Measurements from ENCODE around the gene UBE4B. TPM values are rescaled to one million over a fixed set of nuclear protein-coding genes. Genes with fewer than 3 reads are reported as not detected.

UBE4B gene
- total and polyA plus RNA-seq, 10 of the 15 experiments (the other 5 are each of a cell fraction or from before 2014, with no cell fraction given): 2.9 to 32.6 (median 20.7) TPM

- no peak for TF ChIP-seq MYC (IDR thresholded peaks at IDR 0.05; ENCODE audit: insufficient read depth, insufficient read length, insufficient replicate concordance, low read length, severe bottlenecking)
- TF ChIP-seq ZBTB4 (CRISPR knock-in tag; IDR thresholded peaks at IDR 0.05): no peak
- TF ChIP-seq GATAD2B (conservative IDR thresholded peaks at IDR 0.05; ENCODE audit: low read depth): no peak
- TF ChIP-seq, protein P1, sequence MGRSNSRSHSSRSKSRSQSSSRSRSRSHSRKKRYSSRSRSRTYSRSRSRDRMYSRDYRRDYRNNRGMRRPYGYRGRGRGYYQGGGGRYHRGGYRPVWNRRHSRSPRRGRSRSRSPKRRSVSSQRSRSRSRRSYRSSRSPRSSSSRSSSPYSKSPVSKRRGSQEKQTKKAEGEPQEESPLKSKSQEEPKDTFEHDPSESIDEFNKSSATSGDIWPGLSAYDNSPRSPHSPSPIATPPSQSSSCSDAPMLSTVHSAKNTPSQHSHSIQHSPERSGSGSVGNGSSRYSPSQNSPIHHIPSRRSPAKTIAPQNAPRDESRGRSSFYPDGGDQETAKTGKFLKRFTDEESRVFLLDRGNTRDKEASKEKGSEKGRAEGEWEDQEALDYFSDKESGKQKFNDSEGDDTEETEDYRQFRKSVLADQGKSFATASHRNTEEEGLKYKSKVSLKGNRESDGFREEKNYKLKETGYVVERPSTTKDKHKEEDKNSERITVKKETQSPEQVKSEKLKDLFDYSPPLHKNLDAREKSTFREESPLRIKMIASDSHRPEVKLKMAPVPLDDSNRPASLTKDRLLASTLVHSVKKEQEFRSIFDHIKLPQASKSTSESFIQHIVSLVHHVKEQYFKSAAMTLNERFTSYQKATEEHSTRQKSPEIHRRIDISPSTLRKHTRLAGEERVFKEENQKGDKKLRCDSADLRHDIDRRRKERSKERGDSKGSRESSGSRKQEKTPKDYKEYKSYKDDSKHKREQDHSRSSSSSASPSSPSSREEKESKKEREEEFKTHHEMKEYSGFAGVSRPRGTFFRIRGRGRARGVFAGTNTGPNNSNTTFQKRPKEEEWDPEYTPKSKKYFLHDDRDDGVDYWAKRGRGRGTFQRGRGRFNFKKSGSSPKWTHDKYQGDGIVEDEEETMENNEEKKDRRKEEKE (IDR thresholded peaks at IDR 0.05): no peak
- TF ChIP-seq, protein P2, sequence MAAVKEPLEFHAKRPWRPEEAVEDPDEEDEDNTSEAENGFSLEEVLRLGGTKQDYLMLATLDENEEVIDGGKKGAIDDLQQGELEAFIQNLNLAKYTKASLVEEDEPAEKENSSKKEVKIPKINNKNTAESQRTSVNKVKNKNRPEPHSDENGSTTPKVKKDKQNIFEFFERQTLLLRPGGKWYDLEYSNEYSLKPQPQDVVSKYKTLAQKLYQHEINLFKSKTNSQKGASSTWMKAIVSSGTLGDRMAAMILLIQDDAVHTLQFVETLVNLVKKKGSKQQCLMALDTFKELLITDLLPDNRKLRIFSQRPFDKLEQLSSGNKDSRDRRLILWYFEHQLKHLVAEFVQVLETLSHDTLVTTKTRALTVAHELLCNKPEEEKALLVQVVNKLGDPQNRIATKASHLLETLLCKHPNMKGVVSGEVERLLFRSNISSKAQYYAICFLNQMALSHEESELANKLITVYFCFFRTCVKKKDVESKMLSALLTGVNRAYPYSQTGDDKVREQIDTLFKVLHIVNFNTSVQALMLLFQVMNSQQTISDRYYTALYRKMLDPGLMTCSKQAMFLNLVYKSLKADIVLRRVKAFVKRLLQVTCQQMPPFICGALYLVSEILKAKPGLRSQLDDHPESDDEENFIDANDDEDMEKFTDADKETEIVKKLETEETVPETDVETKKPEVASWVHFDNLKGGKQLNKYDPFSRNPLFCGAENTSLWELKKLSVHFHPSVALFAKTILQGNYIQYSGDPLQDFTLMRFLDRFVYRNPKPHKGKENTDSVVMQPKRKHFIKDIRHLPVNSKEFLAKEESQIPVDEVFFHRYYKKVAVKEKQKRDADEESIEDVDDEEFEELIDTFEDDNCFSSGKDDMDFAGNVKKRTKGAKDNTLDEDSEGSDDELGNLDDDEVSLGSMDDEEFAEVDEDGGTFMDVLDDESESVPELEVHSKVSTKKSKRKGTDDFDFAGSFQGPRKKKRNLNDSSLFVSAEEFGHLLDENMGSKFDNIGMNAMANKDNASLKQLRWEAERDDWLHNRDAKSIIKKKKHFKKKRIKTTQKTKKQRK (IDR thresholded peaks at IDR 0.05; ENCODE audit: low read depth, low read length): no peak
These were observed 138.5 kb downstream of the UBE4B start (continued) for GRCh38 chr1:10171105-10171767.
